SK-N-SH (cell line): ENCODE results near the gene XKR7. TPM values are rescaled to one million over a fixed set of nuclear protein-coding genes. Genes with fewer than 3 reads are reported as not detected.

Experiments used
- CTCF ChIA-PET: fragments of 300-600, 350-600 bp; formaldehyde crosslinking; extraction: SDS; loops from one replicate; lab custom pipeline; 2021; lab: Yijun Ruan, JAX
- POLR2A ChIA-PET: fragments of 350-600 bp; sonication (Branson Sonifier 250); formaldehyde crosslinking; extraction: SDS; loops from one replicate; lab custom pipeline; 2020; ENCODE audit warnings: antibody characterized with exemption, inconsistent platforms; lab: Yijun Ruan, JAX
- DNase-seq: peaks from one replicate; pipeline ENCODE4 v3.0.0; 2012
- H2AFZ ChIP-seq: fragments of 200-600 bp; sonication (generic); 2 replicates; pipeline ENCODE4 v1.8.1; 2016; ENCODE audit warnings: antibody characterized with exemption, mild to moderate bottlenecking, low read depth
- H3F3A ChIP-seq: fragments of 200-600 bp; sonication (generic); replicated peaks from 2 replicates; pipeline ENCODE3; 2016; ENCODE audit warnings: antibody characterized with exemption, mild to moderate bottlenecking; ENCODE audit not compliant: insufficient read depth
- H3K27ac ChIP-seq, 2 experiments: fragments of 200-500 bp in 1 of 2; fragments of 200-600 bp in 1 of 2; sonication (Bioruptor generic) in 1 of 2; sonication (generic), shearing (Covaris generic) in 1 of 2; 2 replicates each; pipeline versions ENCODE4 v1.5.1 to v1.6.1; 2014 to 2016; ENCODE audit warnings: low read depth in 2 of 2, inconsistent platforms in 1 of 2, low read length in 1 of 2, mild to moderate bottlenecking in 1 of 2, mixed read lengths in 1 of 2
- H3K27me3 ChIP-seq: fragments of 200-600 bp; sonication (generic), shearing (Covaris generic); 2 replicates; pipeline ENCODE4 v1.6.1; 2016; ENCODE audit warnings: mixed run types; ENCODE audit not compliant: insufficient read depth
- H3K36me3 ChIP-seq, 2 experiments: fragments of 200-500 bp in 1 of 2; fragments of 200-600 bp in 1 of 2; sonication (Bioruptor generic) in 1 of 2; sonication (generic) in 1 of 2; replicated peaks in 1 of 2; 2 replicates each; pipeline versions ENCODE3 to v1.5.1; 2014 to 2016; ENCODE audit warnings: low read length in 1 of 2, mild to moderate bottlenecking in 1 of 2; ENCODE audit not compliant: insufficient read depth in 2 of 2, control insufficient read depth in 1 of 2
- H3K4me1 ChIP-seq, 2 experiments: fragments of 200-500 bp in 1 of 2; fragments of 200-600 bp in 1 of 2; sonication (Bioruptor generic) in 1 of 2; sonication (generic), shearing (Covaris generic) in 1 of 2; 2 replicates each; pipeline versions ENCODE4 v1.5.1 to v1.6.1; 2014 to 2016; ENCODE audit warnings: low read depth in 1 of 2, low read length in 1 of 2, mixed run types in 1 of 2; ENCODE audit not compliant: insufficient read depth in 2 of 2, control insufficient read depth in 1 of 2
- H3K4me2 ChIP-seq: fragments of 200-600 bp; sonication (generic), shearing (Covaris generic); 2 replicates; pipeline ENCODE4 v1.6.1; 2017; ENCODE audit warnings: mixed run types
- H3K4me3 ChIP-seq, 2 experiments: fragments of 200-500 bp in 1 of 2; fragments of 200-600 bp in 1 of 2; sonication (Bioruptor generic) in 1 of 2; sonication (generic), shearing (Covaris generic) in 1 of 2; 2 replicates each; pipeline versions ENCODE4 v1.5.1 to v1.8.1; 2014 to 2016; ENCODE audit warnings: low read depth in 2 of 2, inconsistent platforms in 1 of 2, low read length in 1 of 2, mild to moderate bottlenecking in 1 of 2, mixed read lengths in 1 of 2, moderate library complexity in 1 of 2
- H3K79me2 ChIP-seq: fragments of 200-600 bp; sonication (generic); 2 replicates; pipeline ENCODE4 v1.8.1; 2017; ENCODE audit warnings: mild to moderate bottlenecking; ENCODE audit not compliant: insufficient read depth
- H3K9ac ChIP-seq: fragments of 200-600 bp; sonication (generic); 2 replicates; pipeline ENCODE4 v1.6.1; 2017; ENCODE audit warnings: mixed run types
- H3K9me2 ChIP-seq: fragments of 200-600 bp; sonication (generic); 2 replicates; pipeline ENCODE4 v1.6.1; 2017; ENCODE audit warnings: mixed run types
- H3K9me3 ChIP-seq: fragments of 200-600 bp; sonication (generic); 2 replicates; pipeline ENCODE4 v1.6.1; 2017; ENCODE audit warnings: mixed run types, mild to moderate bottlenecking, moderate library complexity
- H4K20me1 ChIP-seq: fragments of 200-600 bp; sonication (generic); 2 replicates; pipeline ENCODE4 v1.6.1; 2017; ENCODE audit warnings: mild to moderate bottlenecking, mixed run types; ENCODE audit not compliant: insufficient read depth
- EP300 ChIP-seq, 2 experiments: IDR thresholded peaks; 2 replicates each; pipeline versions ENCODE4 v1.4.0 to v1.6.1; 2012; ENCODE audit warnings: borderline replicate concordance in 1 of 2, low read depth in 1 of 2, low read length in 1 of 2
- FOSL2 ChIP-seq: IDR thresholded peaks from 2 replicates; pipeline ENCODE4 v1.4.0; 2012; ENCODE audit warnings: low read depth, mild to moderate bottlenecking, moderate library complexity, borderline replicate concordance
- FOXM1 ChIP-seq: IDR thresholded peaks from 2 replicates; pipeline ENCODE4 v1.4.0; 2012; ENCODE audit warnings: low read depth, mild to moderate bottlenecking
- GABPA ChIP-seq: IDR thresholded peaks from 2 replicates; pipeline ENCODE4 v1.4.0; 2012; ENCODE audit warnings: low read depth, mild to moderate bottlenecking
- GATA2 ChIP-seq: sonication (generic); formaldehyde crosslinking; IDR thresholded peaks from 2 replicates; pipeline ENCODE4 v1.5.0; 2020; ENCODE audit warnings: mild to moderate bottlenecking, missing genetic modification reagents
- JUND ChIP-seq: IDR thresholded peaks from 2 replicates; pipeline ENCODE4 v1.4.0; 2012
- NRF1 ChIP-seq: IDR thresholded peaks from 2 replicates; pipeline ENCODE4 v1.6.1; 2012; ENCODE audit warnings: low read depth, mild to moderate bottlenecking, low read length
- RAD21 ChIP-seq: IDR thresholded peaks from 2 replicates; pipeline ENCODE4 v1.6.1; 2012; ENCODE audit warnings: mild to moderate bottlenecking, low read length
- RCOR1 ChIP-seq: fragments of 150-350 bp; IDR thresholded peaks from 2 replicates; pipeline ENCODE4 v1.6.1; 2017; ENCODE audit warnings: antibody characterized with exemption, low read length
- SIN3A ChIP-seq: IDR thresholded peaks from 2 replicates; pipeline ENCODE4 v1.6.1; 2012; ENCODE audit warnings: low read depth, mild to moderate bottlenecking, low read length, moderate library complexity, borderline replicate concordance
- SMC3 ChIP-seq: IDR thresholded peaks from 2 replicates; pipeline ENCODE4 v1.6.1; 2012; ENCODE audit warnings: low read depth, low read length, improper control_type of control experiment
- TAF1 ChIP-seq: IDR thresholded peaks from 2 replicates; pipeline ENCODE4 v1.6.1; 2012; ENCODE audit warnings: low read depth, mild to moderate bottlenecking, low read length, moderate library complexity, borderline replicate concordance
- TCF12 ChIP-seq: IDR thresholded peaks from 2 replicates; pipeline ENCODE4 v1.4.0; 2012
- TEAD4 ChIP-seq: IDR thresholded peaks from 2 replicates; pipeline ENCODE4 v1.4.0; 2012; ENCODE audit warnings: mild to moderate bottlenecking, borderline replicate concordance; ENCODE audit not compliant: insufficient read depth
- YY1 ChIP-seq: IDR thresholded peaks from 2 replicates; pipeline ENCODE4 v1.4.0; 2012; ENCODE audit warnings: low read depth, mild to moderate bottlenecking
- WGBS: methylation state at CpG from one replicate; pipeline ENCODE4 v1.1.6; 2017; ENCODE audit warnings: low lambda C conversion rate; 5-methylcytosine and 5-hydroxymethylcytosine counted together
- polyA plus RNA-seq, 3 experiments: library from polyadenylated mRNA; depleted of rRNA; stranded (reverse); fragments of >200 nt; gene quantifications; 2 replicates each; pipeline ENCODE4 v1.2.3, GENCODE V29; 2012
- TF ChIP-seq, protein P1 (sequence below): IDR thresholded peaks from 2 replicates; pipeline ENCODE4 v1.6.1; 2012; ENCODE audit warnings: mild to moderate bottlenecking, low read depth, low read length, moderate library complexity
- TF ChIP-seq, protein P2 (sequence below): IDR thresholded peaks from 2 replicates; pipeline ENCODE4; 2012

The XKR7 gene
- polyA plus RNA-seq, 1 of the 3 experiments (the other 2 are of a cell fraction), result 0.02 TPM

DNA sequence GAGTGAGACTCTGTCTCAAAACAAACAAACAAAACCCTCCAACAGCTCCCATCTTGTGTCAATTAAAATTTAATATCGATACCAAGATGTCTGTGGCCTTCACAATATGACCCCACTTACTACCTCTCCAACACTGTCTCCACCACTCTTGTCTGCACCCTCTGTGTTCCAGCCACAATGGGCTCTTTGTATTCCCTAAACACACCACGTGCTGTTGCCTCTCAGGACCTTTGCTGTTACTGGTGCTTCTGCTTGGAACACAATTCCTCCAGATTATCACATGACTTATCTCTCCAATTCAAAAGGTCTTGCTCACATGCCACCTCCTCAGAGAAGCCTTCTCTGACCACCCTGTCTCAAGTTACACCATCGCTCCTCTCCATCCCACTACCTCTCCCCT lies 78.0 kb downstream of the XKR7 start (continued):
- TF ChIP-seq, protein P1, sequence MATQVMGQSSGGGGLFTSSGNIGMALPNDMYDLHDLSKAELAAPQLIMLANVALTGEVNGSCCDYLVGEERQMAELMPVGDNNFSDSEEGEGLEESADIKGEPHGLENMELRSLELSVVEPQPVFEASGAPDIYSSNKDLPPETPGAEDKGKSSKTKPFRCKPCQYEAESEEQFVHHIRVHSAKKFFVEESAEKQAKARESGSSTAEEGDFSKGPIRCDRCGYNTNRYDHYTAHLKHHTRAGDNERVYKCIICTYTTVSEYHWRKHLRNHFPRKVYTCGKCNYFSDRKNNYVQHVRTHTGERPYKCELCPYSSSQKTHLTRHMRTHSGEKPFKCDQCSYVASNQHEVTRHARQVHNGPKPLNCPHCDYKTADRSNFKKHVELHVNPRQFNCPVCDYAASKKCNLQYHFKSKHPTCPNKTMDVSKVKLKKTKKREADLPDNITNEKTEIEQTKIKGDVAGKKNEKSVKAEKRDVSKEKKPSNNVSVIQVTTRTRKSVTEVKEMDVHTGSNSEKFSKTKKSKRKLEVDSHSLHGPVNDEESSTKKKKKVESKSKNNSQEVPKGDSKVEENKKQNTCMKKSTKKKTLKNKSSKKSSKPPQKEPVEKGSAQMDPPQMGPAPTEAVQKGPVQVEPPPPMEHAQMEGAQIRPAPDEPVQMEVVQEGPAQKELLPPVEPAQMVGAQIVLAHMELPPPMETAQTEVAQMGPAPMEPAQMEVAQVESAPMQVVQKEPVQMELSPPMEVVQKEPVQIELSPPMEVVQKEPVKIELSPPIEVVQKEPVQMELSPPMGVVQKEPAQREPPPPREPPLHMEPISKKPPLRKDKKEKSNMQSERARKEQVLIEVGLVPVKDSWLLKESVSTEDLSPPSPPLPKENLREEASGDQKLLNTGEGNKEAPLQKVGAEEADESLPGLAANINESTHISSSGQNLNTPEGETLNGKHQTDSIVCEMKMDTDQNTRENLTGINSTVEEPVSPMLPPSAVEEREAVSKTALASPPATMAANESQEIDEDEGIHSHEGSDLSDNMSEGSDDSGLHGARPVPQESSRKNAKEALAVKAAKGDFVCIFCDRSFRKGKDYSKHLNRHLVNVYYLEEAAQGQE, result no peak
- TF ChIP-seq NRF1 (no peak), FOSL2 (no peak), RCOR1 (no peak), TEAD4 (no peak), RAD21 (no peak), SMC3 (no peak), TAF1 (no peak)

DNA sequence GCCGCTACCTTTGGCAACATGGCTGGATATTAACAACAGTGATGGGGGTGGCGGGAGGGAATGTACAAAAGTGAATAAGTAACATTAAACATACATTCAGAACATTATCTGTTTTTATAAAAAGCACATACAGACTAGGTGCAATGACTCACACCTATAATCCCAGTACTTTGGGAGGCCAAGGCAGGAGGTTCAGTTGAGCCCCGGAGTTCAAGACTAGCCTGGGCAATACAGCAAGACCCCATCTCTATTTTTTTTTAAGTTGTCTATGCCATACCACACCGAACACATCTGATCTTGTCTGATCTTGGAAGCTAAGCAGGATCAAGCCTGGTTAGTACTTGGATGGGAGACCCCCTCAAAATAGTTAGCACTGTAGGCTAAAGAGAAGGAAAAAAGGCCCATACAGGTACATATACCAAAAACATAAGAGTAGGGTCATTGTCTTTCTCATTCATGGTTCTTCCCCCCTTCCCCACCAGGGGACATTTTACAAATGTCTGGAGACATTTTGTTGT lies 82.4 kb downstream of the XKR7 start:
- Histone ChIP-seq H3K9me3 (no peaks in the 10 kb centered on the region), H3K9me2 (no peaks in the 10 kb centered on the region), H3K79me2 (no peaks in the 10 kb centered on the region), H3K27me3 (peaks cover 51% of the 10 kb centered on the region), H3K4me3 (no peak overlapping the region), H3K27ac (no peak overlapping the region), H2AFZ (no peak overlapping the region), H3K36me3 (no peaks in the 10 kb centered on the region), H3K9ac (no peak overlapping the region), H4K20me1 (no peaks in the 10 kb centered on the region), H3F3A (no peaks in the 10 kb centered on the region), H3K4me2 (no peak overlapping the region), H3K4me1 (no peaks in the 10 kb centered on the region; a peak in 1 of 4 replicates)
- WGBS, result 62% methylated on average over 4 of the region's 4 CpGs
- POLR2A ChIA-PET, result no interaction called here
- CTCF ChIA-PET, result no interaction called here
- TF ChIP-seq YY1 (no peak), RCOR1 (no peak), TCF12 (no peak), TAF1 (no peak), EP300 (IDR thresholded peaks at IDR 0.05; ENCODE audit: borderline replicate concordance in 1 of 2, low read depth in 1 of 2, low read length in 1 of 2) (no peak), SIN3A (no peak), GABPA (no peak), NRF1 (no peak), GATA2 (CRISPR knock-in tag) (no peak), JUND (no peak), FOSL2 (no peak), FOXM1 (no peak)
- TF ChIP-seq, protein P2, sequence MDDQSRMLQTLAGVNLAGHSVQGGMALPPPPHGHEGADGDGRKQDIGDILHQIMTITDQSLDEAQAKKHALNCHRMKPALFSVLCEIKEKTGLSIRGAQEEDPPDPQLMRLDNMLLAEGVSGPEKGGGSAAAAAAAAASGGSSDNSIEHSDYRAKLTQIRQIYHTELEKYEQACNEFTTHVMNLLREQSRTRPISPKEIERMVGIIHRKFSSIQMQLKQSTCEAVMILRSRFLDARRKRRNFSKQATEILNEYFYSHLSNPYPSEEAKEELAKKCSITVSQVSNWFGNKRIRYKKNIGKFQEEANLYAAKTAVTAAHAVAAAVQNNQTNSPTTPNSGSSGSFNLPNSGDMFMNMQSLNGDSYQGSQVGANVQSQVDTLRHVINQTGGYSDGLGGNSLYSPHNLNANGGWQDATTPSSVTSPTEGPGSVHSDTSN, result no peak
- DNase-seq, result no peak
